ENCODE measurements around the gene VPREB3.
A peak's percentile ranks its signal among the peaks of the same experiment; 100 is the strongest.

VPREB3 gene

GRCh38 chr22:23753385-23753784 lies 840 bp downstream of the VPREB3 start:
- no peak for ATAC-seq (ENCODE audit: low read depth)
- DNase-seq (ENCODE audit: low spot score), result no peak
- H3K4me3 ChIP-seq (ENCODE audit: severe bottlenecking), result no peak overlapping the region
- no peak for TF ChIP-seq CTCF (IDR thresholded peaks at IDR 0.05; ENCODE audit: poor library complexity, severe bottlenecking)
- H3K4me1 ChIP-seq (ENCODE audit: insufficient read depth, poor library complexity, severe bottlenecking), result peaks cover 7% of the 10 kb centered on the region
- no peaks in the 10 kb centered on the region for H3K27me3 ChIP-seq (ENCODE audit: insufficient read depth, poor library complexity, severe bottlenecking)
- no peaks in the 10 kb centered on the region for H3K36me3 ChIP-seq (ENCODE audit: low read depth)
- no peak overlapping the region for H3K27ac ChIP-seq (ENCODE audit: poor library complexity, severe bottlenecking)
- H3K9me3 ChIP-seq (ENCODE audit: severe bottlenecking), result no peaks in the 10 kb centered on the region

GRCh38 chr22:23752750-23753149 lies 1.5 kb downstream of the VPREB3 start:
- Histone ChIP-seq H3K4me3 (ENCODE audit: severe bottlenecking) (no peak overlapping the region), H3K9me3 (ENCODE audit: severe bottlenecking) (no peaks in the 10 kb centered on the region), H3K4me1 (ENCODE audit: insufficient read depth, poor library complexity, severe bottlenecking) (peaks cover 7% of the 10 kb centered on the region), H3K27me3 (ENCODE audit: insufficient read depth, poor library complexity, severe bottlenecking) (no peaks in the 10 kb centered on the region), H3K27ac (ENCODE audit: poor library complexity, severe bottlenecking) (no peak overlapping the region), H3K36me3 (ENCODE audit: low read depth) (no peaks in the 10 kb centered on the region)
- ATAC-seq (ENCODE audit: low read depth) (no peak), DNase-seq (ENCODE audit: low spot score) (no peak)
- TF ChIP-seq CTCF (IDR thresholded peaks at IDR 0.05; ENCODE audit: poor library complexity, severe bottlenecking), result no peak

- Histone ChIP-seq H3K27me3 (ENCODE audit: insufficient read depth, poor library complexity, severe bottlenecking) (no peaks in the 10 kb centered on the region), H3K4me1 (ENCODE audit: insufficient read depth, poor library complexity, severe bottlenecking) (peaks cover 7% of the 10 kb centered on the region), H3K27ac (ENCODE audit: poor library complexity, severe bottlenecking) (no peak overlapping the region), H3K36me3 (ENCODE audit: low read depth) (no peaks in the 10 kb centered on the region), H3K9me3 (ENCODE audit: severe bottlenecking) (no peaks in the 10 kb centered on the region), H3K4me3 (ENCODE audit: severe bottlenecking) (no peak overlapping the region)
- DNase-seq (ENCODE audit: low spot score) (no peak), ATAC-seq (ENCODE audit: low read depth) (no peak)
- no peak for TF ChIP-seq CTCF (IDR thresholded peaks at IDR 0.05; ENCODE audit: poor library complexity, severe bottlenecking)
These were observed 2.0 kb downstream of the VPREB3 start for GRCh38 chr22:23752090-23752691.

- peak overlapping the region; percentile 64 for H3K27ac ChIP-seq (ENCODE audit: poor library complexity, severe bottlenecking)
- H3K36me3 ChIP-seq (ENCODE audit: low read depth), result no peaks in the 10 kb centered on the region
- peak overlapping the region; percentile 64 for H3K4me3 ChIP-seq (ENCODE audit: severe bottlenecking)
- H3K27me3 ChIP-seq (ENCODE audit: insufficient read depth, poor library complexity, severe bottlenecking), result no peaks in the 10 kb centered on the region
- ATAC-seq (ENCODE audit: low read depth) (no peak), DNase-seq (ENCODE audit: low spot score) (no peak)
- no peak for TF ChIP-seq CTCF (IDR thresholded peaks at IDR 0.05; ENCODE audit: poor library complexity, severe bottlenecking)
- H3K4me1 ChIP-seq (ENCODE audit: insufficient read depth, poor library complexity, severe bottlenecking), result peaks cover 7% of the 10 kb centered on the region
- H3K9me3 ChIP-seq (ENCODE audit: severe bottlenecking), result no peaks in the 10 kb centered on the region
These were observed 2.7 kb downstream of the VPREB3 start for GRCh38 chr22:23751441-23751996.
